ENCODE data around the gene OR2A14.
"Not testable (repeated sequence)": the region's sequence is repeated elsewhere in the genome, so short reads cannot be mapped to it uniquely, and the experiment has no call there.

The OR2A14 gene, protein sequence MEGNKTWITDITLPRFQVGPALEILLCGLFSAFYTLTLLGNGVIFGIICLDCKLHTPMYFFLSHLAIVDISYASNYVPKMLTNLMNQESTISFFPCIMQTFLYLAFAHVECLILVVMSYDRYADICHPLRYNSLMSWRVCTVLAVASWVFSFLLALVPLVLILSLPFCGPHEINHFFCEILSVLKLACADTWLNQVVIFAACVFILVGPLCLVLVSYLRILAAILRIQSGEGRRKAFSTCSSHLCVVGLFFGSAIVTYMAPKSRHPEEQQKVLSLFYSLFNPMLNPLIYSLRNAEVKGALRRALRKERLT

DNA sequence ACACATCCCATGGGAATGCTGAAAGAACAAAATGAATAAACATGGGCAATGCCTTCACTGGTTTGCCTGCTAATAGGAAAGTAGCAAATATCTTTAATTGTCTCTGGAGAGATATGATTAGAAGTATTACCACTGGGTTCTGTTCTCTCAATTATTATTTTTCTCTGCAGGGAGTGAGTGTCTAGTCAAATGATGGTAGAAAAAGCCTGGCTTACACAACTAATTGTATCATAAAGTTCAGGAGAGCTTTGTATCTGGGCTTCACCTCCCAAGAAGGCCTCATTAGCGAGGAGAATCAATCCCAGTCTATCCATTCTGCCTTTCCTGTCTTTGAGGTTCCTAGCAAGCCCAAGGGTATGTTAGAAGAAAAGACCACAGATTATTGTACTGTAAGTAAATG lies at the start of gene OR2A14:
TSS of gene OR2A14 (plus strand) at position 301 of the 400 bp plus-strand sequence. CDS start 5,937 bp downstream, outside the sequence.
- no peak for DNase-seq

DNA sequence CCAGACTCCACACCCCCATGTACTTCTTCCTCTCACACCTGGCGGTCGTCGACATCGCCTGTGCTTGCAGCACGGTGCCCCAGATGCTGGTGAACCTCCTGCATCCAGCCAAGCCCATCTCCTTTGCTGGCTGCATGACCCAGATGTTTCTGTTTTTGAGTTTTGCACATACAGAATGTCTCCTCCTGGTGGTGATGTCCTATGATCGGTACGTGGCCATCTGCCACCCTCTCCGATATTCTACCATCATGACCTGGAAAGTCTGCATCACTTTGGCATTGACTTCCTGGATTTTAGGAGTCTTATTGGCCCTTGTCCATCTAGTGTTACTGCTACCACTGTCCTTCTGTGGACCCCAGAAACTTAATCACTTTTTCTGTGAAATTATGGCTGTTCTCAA lies 48.6 kb upstream of the OR2A14 start:
- DNase-seq, result no peak

DNA sequence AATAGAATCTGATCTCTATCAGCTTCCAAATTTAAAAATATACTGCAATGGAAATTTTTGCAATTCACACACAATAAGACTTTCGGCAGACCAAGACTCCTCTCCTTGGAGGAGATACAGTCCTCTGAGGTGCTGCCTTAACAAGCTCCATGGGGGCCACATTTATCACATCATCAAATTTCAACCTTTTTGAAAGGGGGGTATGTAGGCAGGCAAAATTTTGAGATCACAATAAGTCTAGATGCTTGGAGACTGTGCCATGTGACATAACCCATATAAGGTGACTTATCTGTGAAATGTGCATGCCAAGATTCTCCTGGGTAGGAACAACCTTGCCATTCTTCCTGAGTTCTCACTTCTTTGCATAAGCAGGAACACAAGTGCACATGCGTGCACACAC lies 37.0 kb upstream of the OR2A14 start, which contains the start of gene OR2A12:
TSS of gene OR2A12 (plus strand) at position 301 of the 400 bp plus-strand sequence. CDS start 8,830 bp downstream, outside the sequence.
- DNase-seq, result no peak

DNA sequence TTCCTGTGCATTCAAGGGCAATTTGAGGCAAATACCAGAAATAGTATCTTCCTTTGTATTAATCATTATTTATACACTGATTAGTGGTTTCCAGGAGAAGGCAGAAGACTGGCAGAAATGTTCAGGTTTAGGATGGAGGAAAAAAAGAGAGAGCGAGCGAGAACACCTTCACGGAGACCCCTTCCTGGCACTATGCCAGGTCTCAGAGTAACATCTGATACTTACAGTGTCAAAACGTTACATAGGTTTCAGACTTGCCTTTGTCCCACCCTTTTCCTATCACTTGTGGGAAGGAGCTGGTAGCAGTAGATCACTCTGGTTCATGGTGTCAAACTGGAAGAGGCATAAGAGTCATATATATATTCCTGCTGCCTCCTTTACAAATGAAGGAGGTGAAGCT lies 36.2 kb upstream of the OR2A14 start:
- no peak for DNase-seq

DNA sequence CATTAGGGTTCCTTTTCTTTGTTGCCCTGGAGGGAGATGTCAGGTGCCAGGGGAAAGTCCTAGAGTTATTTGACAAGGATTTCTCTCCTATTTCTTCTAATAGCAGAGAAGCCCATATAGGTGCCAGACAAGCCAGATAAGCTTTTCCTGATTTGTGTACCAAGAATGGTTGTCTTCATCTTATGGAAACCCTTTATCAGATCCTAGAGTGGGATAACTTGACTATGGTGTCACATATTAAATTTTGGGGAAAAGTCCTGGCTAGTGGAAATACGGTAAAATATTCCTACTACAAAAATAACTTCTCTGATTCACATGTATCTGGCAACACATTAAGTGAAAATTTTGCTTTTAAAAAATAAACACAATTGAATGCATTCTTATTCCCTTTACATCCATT lies 35.7 kb upstream of the OR2A14 start:
- DNase-seq, result no peak

DNA sequence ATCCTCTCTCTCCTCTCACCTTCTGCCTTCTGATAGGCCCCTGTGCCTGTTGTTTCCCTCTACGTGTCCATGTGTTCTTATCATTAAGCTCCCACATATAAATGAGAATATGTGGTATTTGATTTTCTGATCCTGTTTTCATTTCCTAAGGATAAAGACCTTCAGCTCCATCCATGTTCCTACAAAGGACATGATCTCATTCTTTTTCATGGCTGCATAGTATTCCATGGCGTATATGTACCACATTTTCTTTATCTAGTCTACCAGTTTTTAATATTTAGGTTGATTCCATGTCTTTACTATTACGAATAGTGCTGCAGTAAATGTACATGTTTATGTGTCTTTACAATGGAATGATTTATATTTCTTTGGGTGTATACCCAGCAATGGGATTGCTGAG lies 32.3 kb upstream of the OR2A14 start:
- no peak for DNase-seq

DNA sequence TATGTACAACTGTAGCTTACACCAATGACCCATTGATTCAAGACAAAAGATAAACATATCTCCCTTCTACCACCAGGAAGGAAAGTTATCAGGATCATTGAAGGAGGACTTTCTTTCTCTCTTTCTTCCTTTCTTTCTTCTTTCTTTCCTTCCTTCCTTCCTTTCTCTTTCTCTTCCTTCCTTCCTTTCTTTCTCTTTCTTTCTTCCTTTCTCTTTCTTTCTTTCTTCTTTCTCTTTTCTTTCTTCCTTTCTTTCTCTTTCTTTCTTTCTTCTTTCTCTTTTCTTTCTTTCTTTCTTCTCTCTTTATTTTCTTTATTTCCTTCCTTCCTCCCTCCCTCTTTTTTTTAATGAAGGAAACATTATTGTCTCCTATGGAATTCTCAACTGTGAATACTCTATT lies 24.2 kb upstream of the OR2A14 start:
- DNase-seq, result no peak

DNA sequence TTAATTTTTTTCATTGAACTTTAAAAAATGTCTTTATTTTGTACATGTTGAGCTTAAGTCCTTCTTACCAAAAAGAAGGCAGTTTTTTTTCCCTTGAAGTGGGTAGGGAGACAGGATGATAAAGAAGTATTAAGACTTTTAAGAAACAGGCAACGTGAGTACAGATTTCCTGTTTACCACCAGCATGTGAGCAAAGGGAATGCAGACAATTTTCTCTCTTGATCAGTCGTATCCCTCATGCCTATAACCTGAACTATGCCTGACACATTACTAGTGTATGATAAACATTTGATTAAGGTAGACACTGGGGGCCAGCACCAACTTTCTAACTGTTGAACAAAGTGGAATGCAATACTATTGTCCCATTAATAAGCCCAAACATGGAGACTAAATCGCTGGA lies 22.4 kb upstream of the OR2A14 start:
- DNase-seq, result no peak

DNA sequence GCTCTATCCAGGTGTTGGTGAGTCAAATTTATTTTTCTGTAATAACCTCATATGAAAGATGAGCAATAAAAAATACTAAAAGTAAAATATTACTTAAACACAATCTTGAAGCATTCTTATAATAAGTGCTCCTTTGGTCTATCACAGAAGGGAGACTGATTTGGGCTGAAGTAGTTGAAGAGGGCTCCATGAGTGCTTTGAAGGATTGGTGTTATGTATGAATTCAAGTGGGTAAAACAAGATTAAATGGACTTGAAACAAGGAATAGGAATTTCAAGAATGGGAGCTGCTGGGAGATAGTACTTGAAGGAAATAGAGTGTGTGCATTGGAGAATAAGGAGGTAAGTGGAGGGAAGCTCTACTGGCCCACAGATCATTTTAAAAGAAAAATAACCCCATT lies 20.9 kb upstream of the OR2A14 start:
- no peak for DNase-seq

DNA sequence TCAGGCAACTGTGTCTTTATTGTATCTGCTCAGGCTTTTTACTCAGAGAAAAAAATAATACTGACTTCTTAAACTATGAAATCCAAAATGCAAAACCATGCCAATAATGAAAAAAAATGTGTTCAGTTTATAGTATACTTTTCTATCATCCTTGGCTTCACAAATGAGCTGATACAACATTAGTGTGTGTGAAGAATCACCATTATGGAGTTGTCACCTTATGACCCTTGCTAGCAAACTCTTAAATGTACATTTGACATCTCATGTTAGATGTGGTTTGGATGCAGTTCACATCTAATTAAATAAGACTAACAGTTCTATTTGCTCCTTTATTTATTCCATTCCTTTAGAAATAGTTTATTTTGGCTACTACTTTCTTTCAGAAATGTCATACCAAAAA lies 17.8 kb upstream of the OR2A14 start:
- no peak for DNase-seq

DNA sequence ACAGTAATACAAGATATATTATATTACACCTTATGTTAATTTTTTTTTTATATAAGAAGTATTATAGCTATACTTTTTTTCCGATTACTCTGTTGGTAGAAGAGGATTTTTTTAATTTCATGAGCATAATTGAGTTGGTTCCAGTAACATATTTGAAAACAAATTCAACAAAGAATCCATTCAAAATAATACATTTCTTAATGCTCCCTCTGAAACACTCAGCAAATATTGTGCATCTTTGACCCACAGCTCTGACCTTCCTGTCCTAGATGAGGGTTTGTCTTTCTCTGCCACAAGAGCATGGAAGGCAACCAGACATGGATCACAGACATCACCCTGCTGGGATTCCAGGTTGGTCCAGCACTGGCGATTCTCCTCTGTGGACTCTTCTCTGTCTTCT lies 13.7 kb upstream of the OR2A14 start, which contains the start of gene OR2A2:
TSS of gene OR2A2 (plus strand) at position 301 of the 400 bp plus-strand sequence. CDS start at position 301, 0 bp downstream.
- DNase-seq, result no peak

DNA sequence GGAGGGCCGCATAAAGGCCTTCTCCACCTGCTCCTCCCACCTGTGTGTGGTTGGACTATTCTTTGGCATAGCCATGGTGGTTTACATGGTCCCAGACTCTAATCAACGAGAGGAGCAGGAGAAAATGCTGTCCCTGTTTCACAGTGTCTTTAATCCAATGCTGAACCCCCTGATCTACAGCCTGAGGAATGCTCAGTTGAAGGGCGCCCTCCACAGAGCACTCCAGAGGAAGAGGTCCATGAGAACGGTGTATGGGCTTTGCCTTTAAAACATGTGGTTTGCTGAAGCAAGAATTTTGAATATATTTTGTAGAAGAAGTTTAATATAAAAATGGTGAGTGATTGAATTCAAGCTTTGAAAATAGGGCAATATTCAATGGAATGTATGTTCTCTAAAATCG lies 12.7 kb upstream of the OR2A14 start:
- DNase-seq, result no peak

DNA sequence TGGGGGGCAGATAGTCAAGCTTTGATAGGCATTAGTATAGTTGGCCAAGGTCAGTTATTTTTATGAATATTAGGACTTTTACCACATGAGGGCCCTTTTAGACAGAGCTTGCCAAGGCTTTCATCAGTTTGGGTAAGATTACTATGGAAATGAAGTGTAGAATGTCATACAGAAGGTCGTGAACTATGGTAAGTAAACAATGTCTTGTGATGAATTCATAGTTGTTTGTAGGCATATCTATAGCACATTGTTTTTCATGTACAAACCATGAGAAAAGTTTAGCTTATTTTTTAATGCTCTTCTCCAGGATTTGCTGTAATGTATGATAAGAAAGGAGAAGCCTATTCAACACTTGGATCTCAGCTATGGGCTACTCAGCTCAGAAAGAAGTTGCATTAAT lies 9.3 kb upstream of the OR2A14 start:
- no peak for DNase-seq

DNA sequence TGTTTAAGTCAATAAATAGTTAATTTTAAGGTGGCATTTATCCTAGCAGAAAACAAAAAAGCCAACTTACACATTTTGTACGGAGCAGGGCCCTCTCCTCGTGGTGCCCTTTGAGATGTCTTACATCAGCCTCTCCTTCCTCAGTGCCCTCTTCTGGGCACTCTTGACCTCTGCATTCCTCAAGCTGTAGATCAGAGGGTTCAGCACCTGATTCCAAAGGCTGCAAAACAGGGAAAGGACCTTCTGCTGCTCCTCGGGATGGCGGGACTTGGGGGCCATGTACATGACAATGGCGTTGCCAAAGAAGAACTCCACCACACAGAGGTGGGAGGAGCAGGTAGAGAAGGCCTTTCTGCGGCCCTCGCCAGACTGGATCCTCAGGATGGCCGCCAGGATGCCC lies 4.6 kb upstream of the OR2A14 start:
- DNase-seq, result no peak

DNA sequence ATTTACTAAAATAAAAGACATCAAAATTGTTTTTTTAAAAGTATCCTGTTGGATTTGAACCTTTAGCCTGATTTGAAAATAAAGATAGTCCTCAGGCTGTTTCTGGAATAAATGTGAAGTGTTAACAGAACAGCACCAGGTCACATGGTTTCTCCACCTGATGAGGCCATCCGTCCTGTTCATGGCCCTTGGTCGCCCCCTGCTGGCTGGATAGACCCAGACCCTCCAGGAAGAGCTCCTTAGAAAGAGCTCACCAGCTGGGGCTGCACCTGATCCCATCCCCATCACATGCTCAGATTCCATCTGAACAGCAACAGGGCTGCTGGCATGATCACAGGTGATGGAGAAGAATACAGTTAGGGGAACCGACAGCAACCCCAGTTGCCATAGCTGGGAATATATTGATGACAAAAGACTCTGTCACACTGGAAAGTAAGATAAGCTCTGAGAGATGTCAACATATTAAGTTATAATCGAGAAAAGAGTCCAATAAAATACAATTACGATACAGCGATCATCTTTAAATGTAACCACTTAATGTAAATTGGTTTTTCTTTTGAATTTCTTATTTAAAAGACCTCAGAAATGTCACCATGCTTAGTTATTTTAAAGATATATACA lies 4.8 kb downstream of the OR2A14 start:
- DNase-seq, result peak; percentile 73

DNA sequence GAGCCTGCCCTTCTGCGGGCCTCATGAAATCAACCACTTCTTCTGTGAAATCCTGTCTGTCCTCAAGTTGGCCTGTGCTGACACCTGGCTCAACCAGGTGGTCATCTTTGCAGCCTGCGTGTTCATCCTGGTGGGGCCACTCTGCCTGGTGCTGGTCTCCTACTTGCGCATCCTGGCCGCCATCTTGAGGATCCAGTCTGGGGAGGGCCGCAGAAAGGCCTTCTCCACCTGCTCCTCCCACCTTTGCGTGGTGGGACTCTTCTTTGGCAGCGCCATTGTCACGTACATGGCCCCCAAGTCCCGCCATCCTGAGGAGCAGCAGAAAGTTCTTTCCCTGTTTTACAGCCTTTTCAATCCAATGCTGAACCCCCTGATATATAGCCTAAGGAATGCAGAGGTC lies 6.6 kb downstream of the OR2A14 start:
- not testable (repeated sequence) for DNase-seq

DNA sequence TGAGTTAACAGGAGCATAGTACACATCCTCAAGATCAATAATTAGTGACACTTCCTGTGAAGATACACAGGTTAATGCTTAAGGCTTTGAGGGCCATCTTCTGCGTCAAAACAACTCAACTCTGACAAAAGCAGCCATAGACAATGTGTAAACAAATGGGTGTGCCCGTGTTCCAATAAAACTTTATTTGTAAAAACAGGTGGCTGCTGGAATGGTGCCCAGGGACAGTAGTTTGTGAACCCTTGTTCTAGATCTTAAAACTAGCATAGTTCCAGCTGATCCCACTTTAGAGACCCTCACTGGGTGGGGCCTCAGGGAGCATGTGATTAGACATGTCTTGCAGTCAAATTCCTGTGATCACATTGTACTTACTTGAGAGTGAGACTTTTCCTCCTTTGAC lies 7.8 kb downstream of the OR2A14 start:
- DNase-seq, result no peak

DNA sequence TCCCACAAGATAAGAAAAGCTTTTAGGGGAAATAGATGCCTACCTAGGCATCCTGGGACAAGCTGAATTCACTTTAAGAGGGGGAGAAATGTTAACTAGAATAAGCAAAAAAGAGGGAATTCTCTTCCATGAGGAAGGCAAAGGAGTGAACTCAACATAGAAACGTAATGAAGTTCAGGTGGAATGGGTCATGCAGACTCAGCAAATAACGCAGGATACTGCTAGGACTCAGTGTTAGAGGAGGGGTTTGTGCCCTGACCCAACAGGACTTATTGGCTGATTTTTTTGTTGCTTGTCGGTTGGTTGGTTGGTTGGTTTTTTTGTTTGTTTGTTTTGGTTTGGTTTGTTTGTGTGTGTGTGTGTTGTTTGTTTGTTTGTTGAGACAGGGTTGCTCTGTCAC lies 9.3 kb downstream of the OR2A14 start:
- DNase-seq, result no peak

DNA sequence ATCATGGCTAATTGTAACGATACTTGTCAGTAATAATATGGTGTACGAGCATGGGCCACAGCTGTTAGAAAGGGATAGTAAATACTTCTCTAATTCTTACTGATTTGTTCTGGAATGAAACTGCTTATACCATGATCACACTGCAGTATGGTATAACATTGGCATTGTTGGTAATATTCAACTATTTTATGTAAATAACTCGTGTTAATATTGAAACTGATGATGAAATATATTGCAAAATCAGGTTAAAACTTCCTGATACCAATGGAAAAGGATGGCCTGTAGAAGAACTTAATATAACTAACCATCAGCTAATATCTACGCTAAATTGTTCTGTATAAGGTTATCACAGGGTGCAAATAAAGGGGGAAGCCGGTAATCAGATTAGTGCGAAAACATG lies 10.3 kb downstream of the OR2A14 start:
- DNase-seq, result no peak

DNA sequence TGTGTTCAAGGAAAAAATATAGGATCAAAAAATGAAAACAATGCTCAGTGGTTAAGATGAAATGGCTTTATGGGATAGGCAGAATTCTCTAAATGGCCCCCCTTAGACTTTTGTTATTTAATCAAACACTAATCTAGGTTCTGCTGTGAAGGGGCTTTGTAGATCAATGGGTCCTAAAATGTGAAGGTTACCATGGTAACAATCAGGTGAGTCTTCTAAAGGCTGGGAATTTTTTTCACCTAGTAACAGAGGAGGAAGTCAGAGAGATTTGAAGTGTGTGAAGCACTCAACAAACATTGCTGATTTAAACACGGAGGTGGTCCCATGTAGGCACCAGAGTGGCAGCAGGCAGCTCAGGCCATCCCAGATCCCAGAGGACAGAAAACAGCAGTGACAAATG lies 11.1 kb downstream of the OR2A14 start:
- DNase-seq, result no peak

DNA sequence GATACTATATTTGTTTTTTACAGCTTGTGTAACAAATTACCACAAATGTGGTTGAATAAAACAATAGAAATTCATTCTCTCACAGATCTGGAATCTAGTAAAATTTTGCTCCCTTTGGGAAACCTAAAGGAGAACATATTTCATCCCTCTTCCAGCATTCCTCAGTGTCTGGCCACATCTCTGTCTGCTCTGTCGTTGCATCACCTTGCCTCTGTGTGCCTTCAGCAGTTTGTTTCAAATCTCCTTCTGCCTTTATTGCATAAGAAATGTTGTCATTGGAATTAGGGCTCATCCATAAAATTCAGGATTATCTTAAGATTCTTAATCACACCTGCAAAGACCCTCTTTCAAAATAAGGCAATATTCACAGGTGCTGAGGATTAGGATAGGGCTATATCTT lies 14.5 kb downstream of the OR2A14 start:
- DNase-seq, result no peak

DNA sequence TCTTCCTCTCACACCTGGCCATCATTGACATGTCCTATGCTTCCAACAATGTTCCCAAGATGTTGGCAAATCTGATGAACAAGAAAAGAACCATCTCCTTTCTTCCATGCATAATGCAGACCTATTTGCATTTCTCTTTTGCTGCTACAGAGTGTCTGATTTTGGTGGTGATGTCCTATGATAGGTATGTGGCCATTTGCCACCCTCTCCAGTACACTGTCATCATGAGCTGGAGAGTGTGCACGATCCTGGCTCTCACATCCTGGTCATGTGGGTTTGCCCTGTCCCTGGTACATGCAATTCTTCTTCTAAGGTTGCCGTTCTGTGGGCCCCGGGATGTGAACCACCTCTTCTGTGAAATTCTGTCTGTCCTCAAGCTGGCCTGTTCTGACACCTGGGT lies 19.2 kb downstream of the OR2A14 start:
- no peak for DNase-seq

DNA sequence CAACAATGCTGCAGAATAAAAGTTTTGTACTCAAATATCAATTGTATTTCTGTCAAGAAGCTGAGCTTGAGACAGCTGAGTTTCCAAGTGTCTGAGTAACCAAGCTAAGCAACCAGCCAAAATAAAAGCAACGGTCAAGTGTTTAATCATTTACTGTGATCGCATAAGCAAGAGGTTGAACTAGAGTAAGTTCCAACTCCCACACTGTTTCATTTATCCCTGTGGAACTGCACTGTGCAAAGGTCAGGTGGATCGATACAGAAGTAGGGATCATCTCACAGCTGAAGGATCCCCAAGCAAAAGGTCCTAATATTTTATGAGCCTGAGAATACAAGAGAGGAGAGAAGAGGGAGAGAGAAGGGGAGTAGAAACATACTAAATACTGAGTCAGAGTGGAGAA lies 21.4 kb downstream of the OR2A14 start:
- DNase-seq, result no peak

DNA sequence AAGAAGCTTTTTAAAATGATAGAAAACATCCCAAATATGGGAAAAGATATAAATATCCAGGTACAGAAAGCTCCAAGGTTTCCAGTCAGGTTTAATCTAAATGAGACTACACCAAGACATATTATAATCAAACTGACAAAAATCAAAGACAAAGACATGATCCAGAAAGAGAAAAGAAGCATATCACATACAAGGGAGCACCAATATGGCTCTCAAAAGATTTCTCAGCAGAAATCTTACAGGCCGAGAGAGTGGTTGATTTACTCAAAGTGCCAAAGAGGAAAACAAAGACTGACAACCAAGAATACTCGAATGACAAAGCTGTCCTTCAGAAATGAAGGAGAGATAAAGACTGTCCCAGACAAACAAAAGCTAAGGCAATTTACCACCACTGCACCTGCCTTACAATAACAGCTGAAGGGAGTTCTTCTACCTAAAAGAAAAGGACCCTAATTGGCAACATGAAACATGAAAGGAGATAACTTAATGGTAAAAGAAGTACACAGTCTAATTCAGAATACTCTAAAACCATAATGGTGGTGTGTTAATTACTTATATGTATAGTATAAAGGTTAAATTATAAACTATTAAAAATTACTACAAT lies 25.4 kb downstream of the OR2A14 start:
- no peak for DNase-seq
